ENCODE results near the gene GJB5.
"Not testable (repeated sequence)": the region's sequence is repeated elsewhere in the genome, so short reads cannot be mapped to it uniquely, and the experiment has no call there.

Gene GJB5

GRCh38 chr1:34715139-34715538 is 39.7 kb upstream of the GJB5 start:
- no peak for TF ChIP-seq Cebpa-rat (IDR thresholded peaks at IDR 0.05)
- H3K4me3 ChIP-seq, result no peak overlapping the region
- no peak overlapping the region for H3K9ac ChIP-seq
- H3K4me2 ChIP-seq, result no peak overlapping the region
- H3K27ac ChIP-seq, result no peak overlapping the region
- peaks cover 0 to 9% (median 0%) of the 10 kb centered on the region in 11 experiments; a peak in 3 of 22 replicates for H3K9me3 ChIP-seq (replicated peaks in 1 of 11)
- no peaks in the 10 kb centered on the region for H3K36me3 ChIP-seq
- no peaks in the 10 kb centered on the region for H3K27me3 ChIP-seq
- H3K4me1 ChIP-seq, result peaks cover 0 to 11% (median 6%) of the 10 kb centered on the region in 10 experiments; a peak in 10 of 20 replicates
- H4K20me1 ChIP-seq, result no peaks in the 10 kb centered on the region; a peak in 1 of 22 replicates

- H3K27me3 ChIP-seq, result no peaks in the 10 kb centered on the region
- no peak overlapping the region for H3K4me3 ChIP-seq
- no peak overlapping the region for H3K4me2 ChIP-seq
- TF ChIP-seq Cebpa-rat (IDR thresholded peaks at IDR 0.05), result no peak
- H4K20me1 ChIP-seq, result no peaks in the 10 kb centered on the region
- no peak overlapping the region for H3K9ac ChIP-seq
- H3K4me1 ChIP-seq, result no peaks in the 10 kb centered on the region
- H3K27ac ChIP-seq, result no peak overlapping the region
- H3K36me3 ChIP-seq, result no peaks in the 10 kb centered on the region
- peaks cover 0 to 9% (median 0%) of the 10 kb centered on the region in 11 experiments; a peak in 3 of 22 replicates for H3K9me3 ChIP-seq (replicated peaks in 1 of 11)
These were observed 33.6 kb upstream of the GJB5 start for GRCh38 chr1:34721241-34721640.

- no peak for TF ChIP-seq Cebpa-rat (IDR thresholded peaks at IDR 0.05)
- Histone ChIP-seq H3K4me3 (no peak overlapping the region), H3K4me2 (no peak overlapping the region), H3K27ac (no peak overlapping the region), H3K4me1 (no peaks in the 10 kb centered on the region), H3K36me3 (no peaks in the 10 kb centered on the region), H4K20me1 (no peaks in the 10 kb centered on the region), H3K9ac (no peak overlapping the region), H3K9me3 (replicated peaks in 1 of 11) (peaks cover 0 to 9% (median 0%) of the 10 kb centered on the region in 11 experiments; a peak in 3 of 22 replicates), H3K27me3 (no peaks in the 10 kb centered on the region)
These were observed 33.0 kb upstream of the GJB5 start for GRCh38 chr1:34721646-34722355.

DNA sequence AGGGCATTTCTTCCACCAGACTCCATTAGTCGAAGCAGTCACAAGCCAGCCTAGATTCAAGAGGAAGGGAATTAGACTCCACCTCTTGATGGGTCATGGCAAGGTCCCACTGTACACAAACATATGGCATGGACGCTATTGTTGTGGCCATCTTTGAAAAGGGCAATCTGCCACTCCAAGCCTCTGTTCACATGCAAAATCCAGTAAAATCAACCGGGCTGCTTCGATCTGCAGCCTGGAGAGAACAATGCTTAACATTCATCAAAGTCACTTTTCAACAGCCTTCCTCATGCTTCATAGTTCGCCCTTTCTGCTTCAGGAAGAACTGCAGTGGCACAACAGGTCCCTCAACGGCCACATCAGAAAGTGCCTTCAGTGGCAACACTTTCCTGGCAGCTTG is 28.0 kb upstream of the GJB5 start:
- Histone ChIP-seq H3K4me3 (no peak overlapping the region), H3K36me3 (no peaks in the 10 kb centered on the region), H4K20me1 (no peaks in the 10 kb centered on the region), H3K9ac (no peak overlapping the region), H3K4me2 (no peak overlapping the region), H3K9me3 (replicated peaks in 1 of 11) (no peaks in the 10 kb centered on the region), H3K27ac (no peak overlapping the region), H3K27me3 (no peaks in the 10 kb centered on the region), H3K4me1 (no peaks in the 10 kb centered on the region)
- TF ChIP-seq Cebpa-rat (IDR thresholded peaks at IDR 0.05), result no peak

GRCh38 chr1:34730485-34730884 is 24.4 kb upstream of the GJB5 start:
- TF ChIP-seq Cebpa-rat (IDR thresholded peaks at IDR 0.05), result no peak
- no peak overlapping the region for H3K27ac ChIP-seq
- no peak overlapping the region for H3K9ac ChIP-seq
- no peaks in the 10 kb centered on the region for H3K9me3 ChIP-seq (replicated peaks in 1 of 11)
- no peak overlapping the region for H3K4me2 ChIP-seq
- H4K20me1 ChIP-seq, result no peaks in the 10 kb centered on the region
- H3K36me3 ChIP-seq, result no peaks in the 10 kb centered on the region
- H3K27me3 ChIP-seq, result no peaks in the 10 kb centered on the region
- H3K4me1 ChIP-seq, result no peaks in the 10 kb centered on the region
- no peak overlapping the region for H3K4me3 ChIP-seq

- not testable (repeated sequence) for H3K36me3 ChIP-seq; H3K4me1 ChIP-seq; H3K27me3 ChIP-seq; H4K20me1 ChIP-seq; H3K27ac ChIP-seq; H3K4me3 ChIP-seq; H3K4me2 ChIP-seq; H3K9ac ChIP-seq; H3K9me3 ChIP-seq (replicated peaks in 1 of 11)
These were observed 22.0 kb upstream of the GJB5 start for GRCh38 chr1:34732831-34733230.

GRCh38 chr1:34736692-34737091 is 18.2 kb upstream of the GJB5 start:
- Histone ChIP-seq H3K36me3 (no peaks in the 10 kb centered on the region), H3K9me3 (replicated peaks in 1 of 11) (no peaks in the 10 kb centered on the region), H3K27ac (no peak overlapping the region), H3K4me3 (no peak overlapping the region), H3K9ac (no peak overlapping the region), H3K4me2 (no peak overlapping the region), H4K20me1 (no peaks in the 10 kb centered on the region), H3K4me1 (no peaks in the 10 kb centered on the region), H3K27me3 (no peaks in the 10 kb centered on the region)
- no peak for TF ChIP-seq Cebpa-rat (IDR thresholded peaks at IDR 0.05)

DNA sequence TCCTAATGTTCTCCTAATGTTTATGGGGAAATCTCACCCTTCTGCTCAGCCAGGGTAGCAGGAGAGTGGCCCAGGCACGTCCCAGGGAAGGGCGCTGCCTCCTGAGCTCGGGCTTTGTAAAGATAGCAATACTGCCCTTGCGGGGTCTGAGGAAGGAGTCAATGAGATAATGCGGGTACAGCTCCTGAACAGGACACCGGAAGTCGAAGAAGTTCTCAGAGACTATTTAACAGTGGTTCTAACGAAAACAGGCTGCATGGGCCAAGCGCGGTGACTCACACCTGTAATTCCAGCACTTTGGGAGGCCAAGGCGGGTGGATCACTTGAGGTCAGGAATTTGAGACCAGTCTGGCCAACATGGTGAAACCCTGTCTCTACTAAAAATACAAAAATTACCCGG is 17.6 kb upstream of the GJB5 start:
- not testable (repeated sequence) for H3K4me1 ChIP-seq; H3K4me2 ChIP-seq; H3K4me3 ChIP-seq; H4K20me1 ChIP-seq; H3K27me3 ChIP-seq; H3K27ac ChIP-seq; H3K36me3 ChIP-seq; H3K9ac ChIP-seq; H3K9me3 ChIP-seq (replicated peaks in 1 of 11)

DNA sequence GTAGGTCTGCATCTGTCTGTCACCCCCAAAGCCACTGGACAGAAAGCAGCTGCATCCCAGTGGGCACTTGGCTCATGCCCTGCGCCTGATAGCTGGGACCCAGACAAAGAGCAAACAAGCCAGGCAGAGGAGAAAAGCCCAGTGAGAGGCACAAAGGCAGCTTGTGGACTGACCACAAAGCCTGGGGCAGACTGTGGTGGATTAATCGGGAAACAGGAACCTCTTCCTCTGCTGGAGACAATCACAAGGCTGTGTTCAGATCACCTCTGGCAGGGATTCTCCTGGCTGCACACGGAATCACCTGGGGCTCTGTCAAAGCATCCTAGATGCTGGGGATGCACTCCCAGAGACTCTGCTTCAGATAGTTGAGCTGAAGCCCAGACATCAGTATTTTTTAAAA is 15.2 kb upstream of the GJB5 start:
- H3K4me2 ChIP-seq, result no peak overlapping the region
- TF ChIP-seq Cebpa-rat (IDR thresholded peaks at IDR 0.05), result no peak
- H3K4me3 ChIP-seq, result no peak overlapping the region
- H3K9ac ChIP-seq, result no peak overlapping the region
- peaks cover 0 to 5% (median 0%) of the 10 kb centered on the region in 11 experiments; a peak in 1 of 22 replicates for H4K20me1 ChIP-seq
- no peaks in the 10 kb centered on the region for H3K4me1 ChIP-seq
- H3K9me3 ChIP-seq (replicated peaks in 1 of 11), result no peaks in the 10 kb centered on the region
- no peak overlapping the region for H3K27ac ChIP-seq
- H3K27me3 ChIP-seq, result no peaks in the 10 kb centered on the region
- no peaks in the 10 kb centered on the region for H3K36me3 ChIP-seq

- no peaks in the 10 kb centered on the region for H3K4me1 ChIP-seq
- H3K9ac ChIP-seq, result no peak overlapping the region
- H3K9me3 ChIP-seq (replicated peaks in 1 of 11), result no peaks in the 10 kb centered on the region
- no peak overlapping the region for H3K27ac ChIP-seq
- H3K4me2 ChIP-seq, result no peak overlapping the region
- TF ChIP-seq Cebpa-rat (IDR thresholded peaks at IDR 0.05), result no peak
- no peak overlapping the region for H3K4me3 ChIP-seq
- H3K27me3 ChIP-seq, result no peaks in the 10 kb centered on the region
- H4K20me1 ChIP-seq, result peaks cover 0 to 5% (median 0%) of the 10 kb centered on the region in 11 experiments; a peak in 1 of 22 replicates
- no peaks in the 10 kb centered on the region for H3K36me3 ChIP-seq
These were observed 14.5 kb upstream of the GJB5 start for GRCh38 chr1:34740161-34740868.
